Natural killer cell (primary cell): ENCODE data around the gene KDM2B. TPM values are rescaled to one million over a fixed set of nuclear protein-coding genes. Genes with fewer than 3 reads are reported as not detected.

Experiments
- ATAC-seq, 3 donors: fragments of 150-1000 bp in 2 of 3; fragments of 200-7000 bp in 1 of 3; cut with Tn5 transposase; 1 replicate in 1 of 3; 2 replicates in 2 of 3; pipeline ENCODE4 v1.10.0; 2021; ENCODE audit warnings: mild to moderate bottlenecking in 2 of 3, moderate library complexity in 2 of 3
- DNase-seq, 2 donors: peaks; one replicate each; pipeline versions ENCODE4 v3.0.0 to v3.0.0-alpha.2; 2013 to 2021; ENCODE audit warnings: mixed read lengths in 1 of 2
- H3K27ac ChIP-seq: one replicate; pipeline ENCODE4 v1.5.1; 2013; ENCODE audit warnings: mild to moderate bottlenecking, low read length
- H3K27me3 ChIP-seq: one replicate; pipeline ENCODE4 v1.6.1; 2013; ENCODE audit warnings: low read length; ENCODE audit not compliant: control insufficient read depth, insufficient read depth
- H3K36me3 ChIP-seq: one replicate; pipeline ENCODE4 v1.6.1; 2013; ENCODE audit warnings: low read length; ENCODE audit not compliant: control insufficient read depth, insufficient read depth
- H3K4me1 ChIP-seq: one replicate; pipeline ENCODE4 v1.6.1; 2013; ENCODE audit warnings: low read length; ENCODE audit not compliant: control insufficient read depth, insufficient read depth
- H3K4me3 ChIP-seq: one replicate; pipeline ENCODE4 v1.5.1; 2013; ENCODE audit warnings: low read length
- H3K9me3 ChIP-seq: one replicate; pipeline ENCODE4 v1.6.1; 2013; ENCODE audit warnings: low read length; ENCODE audit not compliant: control insufficient read depth, insufficient read depth
- H3K27ac Mint-ChIP-seq, 2 donors: one replicate each; pipeline ENCODE4 v1.8.0; 2022; ENCODE audit warnings: mild to moderate bottlenecking in 2 of 2, mixed read lengths in 2 of 2, moderate library complexity in 1 of 2
- H3K27me3 Mint-ChIP-seq, 2 donors: one replicate each; pipeline ENCODE4 v1.8.0; 2022; ENCODE audit warnings: low read depth in 2 of 2, mixed read lengths in 2 of 2
- H3K36me3 Mint-ChIP-seq: one replicate; pipeline ENCODE4 v1.8.0; 2022; ENCODE audit warnings: mixed read lengths
- H3K4me1 Mint-ChIP-seq, 2 donors: one replicate each; pipeline ENCODE4 v1.8.0; 2022; ENCODE audit warnings: mixed read lengths in 2 of 2
- H3K4me3 Mint-ChIP-seq: one replicate; pipeline ENCODE4 v1.8.0; 2022; ENCODE audit warnings: mild to moderate bottlenecking, moderate library complexity, mixed read lengths
- H3K9me3 Mint-ChIP-seq, 2 donors: one replicate each; pipeline ENCODE4 v1.8.0; 2022; ENCODE audit warnings: mixed read lengths in 2 of 2
- WGBS: methylation state at CpG from one replicate; pipeline ENCODE4 v1.1.7; 2013; ENCODE audit warnings: missing lambda C conversion rate; ENCODE audit not compliant: insufficient coverage; 5-methylcytosine and 5-hydroxymethylcytosine counted together
- intact Hi-C: fragments of 100-400 bp; cut with micrococcal nuclease; formaldehyde crosslinking; loops from one replicate; pipeline ENCODE4 v1.14.2; 2022
- total RNA-seq, 4 donors: library from RNA; stranded (reverse); fragments of 120-200 nt in 1 of 4; gene quantifications; one replicate each; pipeline versions ENCODE4 v1.2.3 to v1.2.4, GENCODE V29; 2013 to 2022
- TF ChIP-seq, protein P1 (sequence below): fragments of 200-600 bp; IDR thresholded peaks from one replicate; pipeline ENCODE4 v1.8.0; 2022; ENCODE audit warnings: antibody characterized with exemption

KDM2B gene
- total RNA-seq, 3 donors from 2014 or later (not counting 1 experiment from before 2014, with no cell fraction given) = 97.3 to 106 (median 98.1) TPM

DNA sequence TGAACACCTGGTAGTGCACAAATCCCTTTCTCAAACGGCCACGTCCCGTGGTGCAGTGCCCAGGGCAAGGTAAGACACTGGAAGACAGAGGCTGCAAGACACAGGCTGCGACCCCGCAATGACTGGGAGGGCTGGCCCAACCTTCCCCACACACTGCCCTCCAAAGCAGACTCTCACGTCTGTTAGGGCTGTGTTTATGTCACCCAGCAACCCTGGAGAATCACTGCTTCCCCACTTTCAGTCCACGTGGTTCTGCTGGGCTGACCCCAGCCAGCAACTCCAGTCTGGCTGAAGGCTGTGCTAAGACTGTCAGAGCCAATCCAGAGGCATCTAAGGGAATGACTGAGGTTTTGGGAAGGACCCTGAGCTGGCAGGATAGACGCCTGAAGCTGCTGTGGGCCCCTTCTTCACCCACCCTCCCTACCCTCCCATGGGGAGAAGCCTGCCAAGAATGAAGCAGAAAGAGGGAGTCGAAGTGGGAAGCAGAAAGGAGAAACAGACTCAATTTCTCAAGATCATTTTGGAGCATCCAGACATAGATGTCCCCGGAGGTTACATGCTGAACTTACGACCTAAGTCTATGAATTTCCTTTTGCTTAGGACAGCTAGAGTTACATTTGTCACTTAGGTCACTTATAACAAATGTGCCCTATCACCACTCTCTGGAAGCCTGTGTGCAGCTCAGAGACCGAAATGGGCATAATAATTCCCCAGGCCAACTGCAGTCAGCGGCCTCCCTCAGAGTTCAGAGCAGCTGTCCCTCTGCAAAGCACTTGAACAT, 11.7 kb downstream of the KDM2B start:
- intact Hi-C loops = no loop called here
- WGBS = 91% methylated on average over 12 of the region's 13 CpGs
- H3K4me3 ChIP-seq = no peak overlapping the region
- DNase-seq (no peak), ATAC-seq (peak in 2 of 3 donors; percentile 39 to 61)
- H3K4me1 Mint-ChIP-seq = peaks cover 8 to 15% of the 10 kb centered on the region in 2 donors
- no peaks in the 10 kb centered on the region for H3K4me1 ChIP-seq
- peaks cover 9% of the 10 kb centered on the region for H3K36me3 Mint-ChIP-seq
- no peaks in the 10 kb centered on the region for H3K9me3 Mint-ChIP-seq
- H3K27me3 ChIP-seq = no peaks in the 10 kb centered on the region
- TF ChIP-seq, protein P1, sequence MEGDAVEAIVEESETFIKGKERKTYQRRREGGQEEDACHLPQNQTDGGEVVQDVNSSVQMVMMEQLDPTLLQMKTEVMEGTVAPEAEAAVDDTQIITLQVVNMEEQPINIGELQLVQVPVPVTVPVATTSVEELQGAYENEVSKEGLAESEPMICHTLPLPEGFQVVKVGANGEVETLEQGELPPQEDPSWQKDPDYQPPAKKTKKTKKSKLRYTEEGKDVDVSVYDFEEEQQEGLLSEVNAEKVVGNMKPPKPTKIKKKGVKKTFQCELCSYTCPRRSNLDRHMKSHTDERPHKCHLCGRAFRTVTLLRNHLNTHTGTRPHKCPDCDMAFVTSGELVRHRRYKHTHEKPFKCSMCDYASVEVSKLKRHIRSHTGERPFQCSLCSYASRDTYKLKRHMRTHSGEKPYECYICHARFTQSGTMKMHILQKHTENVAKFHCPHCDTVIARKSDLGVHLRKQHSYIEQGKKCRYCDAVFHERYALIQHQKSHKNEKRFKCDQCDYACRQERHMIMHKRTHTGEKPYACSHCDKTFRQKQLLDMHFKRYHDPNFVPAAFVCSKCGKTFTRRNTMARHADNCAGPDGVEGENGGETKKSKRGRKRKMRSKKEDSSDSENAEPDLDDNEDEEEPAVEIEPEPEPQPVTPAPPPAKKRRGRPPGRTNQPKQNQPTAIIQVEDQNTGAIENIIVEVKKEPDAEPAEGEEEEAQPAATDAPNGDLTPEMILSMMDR = no peak
- H3K27ac Mint-ChIP-seq = peak overlapping the region in 1 of 2 donors; percentile 65
- H3K9me3 ChIP-seq = no peaks in the 10 kb centered on the region
- H3K36me3 ChIP-seq = peaks cover 11% of the 10 kb centered on the region
- H3K4me3 Mint-ChIP-seq = no peak overlapping the region
- no peaks in the 10 kb centered on the region for H3K27me3 Mint-ChIP-seq
- no peak overlapping the region for H3K27ac ChIP-seq

DNA sequence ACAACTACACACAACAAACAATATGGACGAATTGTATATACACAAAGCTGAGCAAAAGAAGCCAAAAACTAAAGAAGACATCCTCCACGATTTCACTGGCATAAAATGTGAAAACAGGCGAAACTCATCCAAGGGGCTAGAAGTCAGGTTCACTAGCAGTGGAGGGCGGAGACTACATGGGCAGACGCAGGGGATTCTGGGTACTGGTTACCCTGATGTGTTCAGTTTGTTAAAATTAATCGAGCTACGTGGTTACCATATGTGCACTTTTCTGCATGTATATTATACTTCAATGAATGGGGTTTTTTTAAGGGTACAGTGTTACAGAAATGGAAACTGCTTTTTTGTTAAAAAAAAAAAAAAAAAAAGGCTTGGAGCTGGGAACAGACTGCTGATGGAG, 12.3 kb downstream of the KDM2B start:
- Histone ChIP-seq H3K9me3 (no peaks in the 10 kb centered on the region), H3K27me3 (no peaks in the 10 kb centered on the region), H3K27ac (no peak overlapping the region), H3K4me1 (no peaks in the 10 kb centered on the region), H3K36me3 (peaks cover 6% of the 10 kb centered on the region), H3K4me3 (no peak overlapping the region)
- Mint-ChIP-seq H3K9me3 (no peaks in the 10 kb centered on the region), H3K4me3 (no peak overlapping the region), H3K36me3 (peaks cover 9% of the 10 kb centered on the region), H3K27ac (no peak overlapping the region), H3K4me1 (peaks cover 8 to 15% of the 10 kb centered on the region in 2 donors), H3K27me3 (no peaks in the 10 kb centered on the region)
- intact Hi-C loops = no loop called here
- no peak for DNase-seq
- ATAC-seq = no peak
- WGBS = 90% methylated on average over 7 of the region's 7 CpGs
- TF ChIP-seq, protein P1 = no peak

DNA sequence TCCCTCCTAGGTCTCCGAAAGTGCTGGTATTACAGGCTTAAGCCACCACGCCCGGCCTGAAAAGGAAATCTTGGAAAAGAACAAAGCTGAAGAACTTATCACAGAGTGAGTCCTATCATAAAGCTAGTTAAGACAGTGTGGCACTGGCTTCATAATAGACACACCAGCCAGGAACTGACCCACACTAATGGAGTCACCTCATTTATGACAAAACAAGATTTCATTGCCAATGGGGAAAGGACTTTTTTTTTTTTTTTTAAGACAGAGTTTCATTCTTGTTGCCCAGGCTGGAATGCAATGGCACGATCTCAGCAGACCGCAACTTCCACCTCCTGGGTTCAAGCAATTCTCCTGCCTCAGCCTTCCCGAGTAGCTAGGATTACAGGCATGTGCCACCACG, 15.7 kb downstream of the KDM2B start:
- H3K4me1 Mint-ChIP-seq = peaks cover 0 to 4% of the 10 kb centered on the region in 2 donors
- no peak overlapping the region for H3K4me3 Mint-ChIP-seq
- WGBS = 97% methylated on average over 7 of the region's 7 CpGs
- Histone ChIP-seq H3K4me3 (no peak overlapping the region), H3K36me3 (peaks cover 7% of the 10 kb centered on the region), H3K27ac (no peak overlapping the region), H3K9me3 (no peaks in the 10 kb centered on the region), H3K4me1 (peaks cover 6% of the 10 kb centered on the region), H3K27me3 (no peaks in the 10 kb centered on the region)
- H3K9me3 Mint-ChIP-seq = no peaks in the 10 kb centered on the region
- DNase-seq = no peak
- ATAC-seq = no peak
- H3K36me3 Mint-ChIP-seq = no peaks in the 10 kb centered on the region
- H3K27me3 Mint-ChIP-seq = no peaks in the 10 kb centered on the region
- H3K27ac Mint-ChIP-seq = no peak overlapping the region
- TF ChIP-seq, protein P1 = no peak
- intact Hi-C loops = no loop called here
